ENCODE data around the gene ATP1A1.

The ATP1A1 gene

DNA sequence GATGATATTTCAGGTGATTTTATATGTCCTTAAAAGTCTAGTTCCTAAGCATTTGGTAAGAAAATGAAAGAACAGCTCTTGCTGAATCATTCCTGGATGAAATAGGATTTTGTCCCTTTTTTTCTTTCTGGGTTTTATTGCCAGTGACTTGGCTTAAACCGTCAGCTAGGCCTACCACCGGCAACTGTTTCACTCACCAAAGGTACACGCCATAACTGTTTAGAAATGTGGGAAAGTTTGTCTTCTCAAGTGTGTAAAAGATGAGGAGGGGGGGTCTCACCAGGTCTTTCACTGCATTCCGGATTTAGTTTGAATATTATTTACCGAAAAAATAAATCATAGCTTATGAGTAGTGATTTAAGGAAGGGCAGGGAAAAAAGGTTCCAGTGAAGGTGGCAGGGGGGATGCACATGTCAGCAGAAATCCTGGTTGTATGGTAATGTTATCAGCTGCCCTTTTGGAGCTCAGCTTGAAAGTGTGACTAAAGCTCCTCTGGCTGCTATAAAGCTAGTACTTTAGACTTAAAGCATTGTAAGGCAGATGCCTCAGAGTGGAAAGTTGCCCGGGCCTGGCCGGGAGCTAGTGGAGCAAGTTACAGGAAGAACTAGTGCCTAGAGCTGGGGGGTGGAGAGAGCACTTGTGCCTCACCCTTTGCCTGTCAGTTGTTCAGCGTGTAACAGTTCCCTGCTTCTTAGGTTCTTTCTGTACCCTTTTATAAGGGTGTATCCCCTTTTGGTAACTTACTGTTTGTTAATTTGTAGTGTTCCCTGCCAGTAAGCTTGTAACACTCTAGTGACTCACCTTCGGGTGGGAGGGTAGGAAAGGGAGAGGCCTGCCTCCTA lies 3.1 kb downstream of the ATP1A1 start:
- H3K9me3 ChIP-seq (replicated peaks in 1 of 2; ENCODE audit: control insufficient read depth in 2 of 2, insufficient read depth in 1 of 2, low read depth in 1 of 2, low read length in 2 of 2) = no peaks in the 10 kb centered on the region
- no peak overlapping the region for H3K23ac ChIP-seq (ENCODE audit: low read depth, low read length, poor library complexity)
- no peak overlapping the region for H2BK5ac ChIP-seq (ENCODE audit: low read length)
- H3K4ac ChIP-seq (ENCODE audit: low read length) = no peak overlapping the region
- peak overlapping the region; percentile 18 for H3K27ac ChIP-seq (replicated peaks; ENCODE audit: low read length)
- no peak overlapping the region for H3K9ac ChIP-seq (ENCODE audit: low read depth, low read length, poor library complexity)
- no CpG with 5 or more reads among the region's 9 CpGs for WGBS, 2 donors (ENCODE audit: extremely low coverage in 2 of 2, insufficient read length in 2 of 2, insufficient replicate concordance in 1 of 2)
- H3K36me3 ChIP-seq (replicated peaks in 1 of 2; ENCODE audit: control insufficient read depth in 2 of 2, insufficient read depth in 2 of 2, low read length in 2 of 2) = no peaks in the 10 kb centered on the region
- no peak overlapping the region for H3K18ac ChIP-seq (ENCODE audit: low read length)
- H4K91ac ChIP-seq (ENCODE audit: low read depth, low read length, poor library complexity) = no peak overlapping the region
- no peak overlapping the region for H2BK12ac ChIP-seq (ENCODE audit: low read length)
- H3K4me3 ChIP-seq (ENCODE audit: low read length in 2 of 2) = no peak overlapping the region
- peaks cover 20 to 27% of the 10 kb centered on the region in 2 donors for H3K4me1 ChIP-seq (ENCODE audit: control insufficient read depth in 2 of 2, insufficient read depth in 1 of 2, low read depth in 1 of 2, low read length in 2 of 2)
- H4K8ac ChIP-seq (ENCODE audit: low read depth, low read length) = no peak overlapping the region
- peaks cover 0 to 8% (median 6%) of the 10 kb centered on the region in 3 experiments for H3K27me3 ChIP-seq (ENCODE audit: control insufficient read depth in 3 of 3, insufficient read depth in 3 of 3, low read depth in 1 of 3, low read length in 3 of 3)
- no peak for DNase-seq (ENCODE audit: low spot score)
- H2BK15ac ChIP-seq (ENCODE audit: low read length) = no peak overlapping the region
- no peak overlapping the region for H2AK5ac ChIP-seq (ENCODE audit: low read depth, low read length)
- no peak overlapping the region for H2AFZ ChIP-seq (ENCODE audit: low read length)
- H2BK120ac ChIP-seq (ENCODE audit: low read depth, low read length) = no peak overlapping the region
- H3K14ac ChIP-seq (ENCODE audit: low read length) = no peak overlapping the region
- no peaks in the 10 kb centered on the region for H3K79me1 ChIP-seq (ENCODE audit: low read depth, low read length)
- H3K4me2 ChIP-seq (ENCODE audit: insufficient read depth, low read length, poor library complexity, severe bottlenecking) = peak overlapping the region; percentile 26

DNA sequence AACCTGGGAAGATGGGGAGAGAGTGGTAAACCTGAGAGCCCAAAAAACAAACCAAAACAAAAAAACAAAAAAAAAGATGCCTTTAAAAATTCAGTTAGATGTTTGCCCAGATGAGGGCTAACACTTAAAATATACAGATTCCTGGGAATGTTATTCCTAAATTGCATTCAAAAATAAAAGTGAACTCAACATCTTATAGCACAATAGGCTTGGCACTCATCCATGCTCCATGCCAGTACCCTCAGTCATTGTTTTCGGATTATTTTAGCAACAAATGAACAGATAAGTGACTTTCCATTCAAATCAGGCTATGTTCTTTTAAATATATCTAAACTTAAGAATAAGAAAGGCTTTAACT lies 3.7 kb downstream of the ATP1A1 start:
- Histone ChIP-seq H4K8ac (ENCODE audit: low read depth, low read length) (no peak overlapping the region), H3K9ac (ENCODE audit: low read depth, low read length, poor library complexity) (no peak overlapping the region), H3K18ac (ENCODE audit: low read length) (no peak overlapping the region), H3K4me1 (ENCODE audit: control insufficient read depth in 2 of 2, insufficient read depth in 1 of 2, low read depth in 1 of 2, low read length in 2 of 2) (peaks cover 20 to 27% of the 10 kb centered on the region in 2 donors), H3K27ac (replicated peaks; ENCODE audit: low read length) (no peak overlapping the region), H3K9me3 (replicated peaks in 1 of 2; ENCODE audit: control insufficient read depth in 2 of 2, insufficient read depth in 1 of 2, low read depth in 1 of 2, low read length in 2 of 2) (no peaks in the 10 kb centered on the region), H2BK12ac (ENCODE audit: low read length) (no peak overlapping the region), H2BK5ac (ENCODE audit: low read length) (no peak overlapping the region), H2BK120ac (ENCODE audit: low read depth, low read length) (no peak overlapping the region), H3K27me3 (ENCODE audit: control insufficient read depth in 3 of 3, insufficient read depth in 3 of 3, low read depth in 1 of 3, low read length in 3 of 3) (peaks cover 0 to 7% (median 6%) of the 10 kb centered on the region in 3 experiments), H4K91ac (ENCODE audit: low read depth, low read length, poor library complexity) (no peak overlapping the region), H3K36me3 (replicated peaks in 1 of 2; ENCODE audit: control insufficient read depth in 2 of 2, insufficient read depth in 2 of 2, low read length in 2 of 2) (no peaks in the 10 kb centered on the region), H2BK15ac (ENCODE audit: low read length) (no peak overlapping the region), H3K4me2 (ENCODE audit: insufficient read depth, low read length, poor library complexity, severe bottlenecking) (no peak overlapping the region), H3K14ac (ENCODE audit: low read length) (no peak overlapping the region), H3K4me3 (ENCODE audit: low read length in 2 of 2) (no peak overlapping the region), H2AK5ac (ENCODE audit: low read depth, low read length) (no peak overlapping the region), H3K79me1 (ENCODE audit: low read depth, low read length) (no peaks in the 10 kb centered on the region), H3K4ac (ENCODE audit: low read length) (no peak overlapping the region), H2AFZ (ENCODE audit: low read length) (no peak overlapping the region), H3K23ac (ENCODE audit: low read depth, low read length, poor library complexity) (no peak overlapping the region)
- no CpG with 5 or more reads among the region's 1 CpG for WGBS, 2 donors (ENCODE audit: extremely low coverage in 2 of 2, insufficient read length in 2 of 2, insufficient replicate concordance in 1 of 2)
- DNase-seq (ENCODE audit: low spot score) = no peak

DNA sequence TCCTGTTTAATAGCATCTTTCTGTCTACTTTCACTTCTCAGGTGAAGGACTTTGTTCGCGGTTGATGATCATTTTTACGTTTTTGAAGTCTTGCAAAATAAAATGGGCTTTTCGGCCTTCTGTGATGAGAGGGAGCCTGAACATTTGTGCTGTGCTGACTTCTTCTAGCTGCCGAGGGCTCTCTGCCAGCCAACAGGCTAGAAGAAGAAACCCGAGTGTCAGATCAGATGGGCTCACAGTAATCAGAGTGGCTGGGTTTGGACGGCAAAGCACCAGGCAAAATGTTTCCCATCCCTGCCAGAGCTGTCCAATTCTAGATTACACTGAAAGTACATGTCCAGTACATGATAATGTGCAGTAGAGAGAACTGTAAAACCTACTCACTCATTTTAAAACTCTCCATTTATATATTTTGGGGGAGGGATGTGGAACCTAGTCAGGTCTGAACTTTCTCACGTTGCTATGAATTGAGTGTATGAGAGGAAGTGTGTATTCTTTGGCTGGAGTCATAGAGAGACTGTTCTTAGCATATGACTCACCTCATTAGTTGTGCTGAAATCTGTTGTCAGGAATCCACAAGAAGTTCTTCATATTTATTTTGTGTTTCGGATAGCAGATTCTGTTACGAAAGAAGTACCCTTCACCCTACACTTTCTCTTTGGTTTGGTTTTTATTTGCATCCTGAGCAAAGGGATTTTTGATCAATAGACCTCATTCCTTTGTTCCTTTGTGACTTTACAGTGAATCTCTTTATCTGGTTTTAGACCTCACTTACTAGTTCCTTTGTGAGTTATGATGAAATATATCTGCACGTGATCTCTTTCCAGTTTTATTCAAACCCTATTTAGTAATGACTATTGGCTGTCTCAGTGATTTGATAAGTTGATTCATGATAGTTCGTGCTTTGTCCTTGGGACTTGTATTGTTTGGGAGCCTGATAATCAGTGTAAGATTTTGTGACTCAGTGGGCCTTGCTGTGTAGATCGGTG lies 4.8 kb downstream of the ATP1A1 start:
- no peaks in the 10 kb centered on the region for H3K9me3 ChIP-seq (replicated peaks in 1 of 2; ENCODE audit: control insufficient read depth in 2 of 2, insufficient read depth in 1 of 2, low read depth in 1 of 2, low read length in 2 of 2)
- H2AK5ac ChIP-seq (ENCODE audit: low read depth, low read length) = no peak overlapping the region
- peaks cover 16 to 29% of the 10 kb centered on the region in 2 donors for H3K4me1 ChIP-seq (ENCODE audit: control insufficient read depth in 2 of 2, insufficient read depth in 1 of 2, low read depth in 1 of 2, low read length in 2 of 2)
- no peaks in the 10 kb centered on the region for H3K36me3 ChIP-seq (replicated peaks in 1 of 2; ENCODE audit: control insufficient read depth in 2 of 2, insufficient read depth in 2 of 2, low read length in 2 of 2)
- H3K79me1 ChIP-seq (ENCODE audit: low read depth, low read length) = no peaks in the 10 kb centered on the region
- H2BK5ac ChIP-seq (ENCODE audit: low read length) = no peak overlapping the region
- H3K4ac ChIP-seq (ENCODE audit: low read length) = no peak overlapping the region
- H3K14ac ChIP-seq (ENCODE audit: low read length) = no peak overlapping the region
- no peak overlapping the region for H4K91ac ChIP-seq (ENCODE audit: low read depth, low read length, poor library complexity)
- no peak overlapping the region for H3K18ac ChIP-seq (ENCODE audit: low read length)
- H3K27ac ChIP-seq (replicated peaks; ENCODE audit: low read length) = no peak overlapping the region
- H3K4me2 ChIP-seq (ENCODE audit: insufficient read depth, low read length, poor library complexity, severe bottlenecking) = no peak overlapping the region
- H2BK15ac ChIP-seq (ENCODE audit: low read length) = no peak overlapping the region
- H2AFZ ChIP-seq (ENCODE audit: low read length) = no peak overlapping the region
- H2BK120ac ChIP-seq (ENCODE audit: low read depth, low read length) = no peak overlapping the region
- no CpG with 5 or more reads among the region's 13 CpGs for WGBS, 2 donors (ENCODE audit: extremely low coverage in 2 of 2, insufficient read length in 2 of 2, insufficient replicate concordance in 1 of 2)
- H3K23ac ChIP-seq (ENCODE audit: low read depth, low read length, poor library complexity) = no peak overlapping the region
- DNase-seq (ENCODE audit: low spot score) = no peak
- no peak overlapping the region for H3K9ac ChIP-seq (ENCODE audit: low read depth, low read length, poor library complexity)
- H4K8ac ChIP-seq (ENCODE audit: low read depth, low read length) = no peak overlapping the region
- H3K27me3 ChIP-seq (ENCODE audit: control insufficient read depth in 3 of 3, insufficient read depth in 3 of 3, low read depth in 1 of 3, low read length in 3 of 3) = peaks cover 0 to under 1% (median 0%) of the 10 kb centered on the region in 3 experiments
- H3K4me3 ChIP-seq (ENCODE audit: low read length in 2 of 2) = no peak overlapping the region
- no peak overlapping the region for H2BK12ac ChIP-seq (ENCODE audit: low read length)
